Bronchial epithelial cell (primary cell): ENCODE data around the gene NCR2. TPM values are rescaled to one million over a fixed set of nuclear protein-coding genes. Genes with fewer than 3 reads are reported as not detected.
A peak's percentile ranks its signal among the peaks of the same experiment; 100 is the strongest.

Experiments
- DNase-seq: peaks from one replicate; pipeline ENCODE4 v3.0.0-alpha.2; 2010; ENCODE audit warnings: low read depth
- FAIRE-seq: peaks from 2 replicates; lab custom pipeline; 2011; peaks lifted over from hg19 to GRCh38; lab: Jason Lieb, UNC
- H3K27me3 ChIP-seq: 2 replicates; pipeline ENCODE4 v1.5.1; 2011; ENCODE audit warnings: low read length; ENCODE audit not compliant: control insufficient read depth, insufficient read depth
- H3K36me3 ChIP-seq: 2 replicates; pipeline ENCODE4 v1.5.1; 2011; ENCODE audit warnings: low read length; ENCODE audit not compliant: control insufficient read depth, insufficient read depth
- H3K4me3 ChIP-seq: 2 replicates; pipeline ENCODE4 v1.5.1; 2011; ENCODE audit warnings: mild to moderate bottlenecking, low read depth, low read length, control low read depth
- CTCF ChIP-seq: IDR thresholded peaks from 2 replicates; pipeline ENCODE4 v1.5.1; 2011; ENCODE audit warnings: mild to moderate bottlenecking, moderate library complexity, low read length, control low read depth, inconsistent platforms; ENCODE audit not compliant: insufficient read depth, severe bottlenecking
- total RNA-seq: library from RNA; depleted of rRNA; stranded (reverse); fragments of >200 nt; gene quantifications from 2 replicates; pipeline ENCODE4 v1.2.1, GENCODE V29; 2014

The NCR2 gene
- total RNA-seq, 1 donor from 2014 or later = not detected

- H3K27me3 ChIP-seq = peaks cover 20% of the 10 kb centered on the region
- DNase-seq (no peak), FAIRE-seq (no peak)
- no peak for TF ChIP-seq CTCF
- no peak overlapping the region for H3K4me3 ChIP-seq
- no peaks in the 10 kb centered on the region for H3K36me3 ChIP-seq
Observed at GRCh38 chr6:41346441-41346840, 11.0 kb downstream of the NCR2 start.

- Histone ChIP-seq H3K36me3 (no peaks in the 10 kb centered on the region), H3K4me3 (no peak overlapping the region), H3K27me3 (peaks cover 19% of the 10 kb centered on the region)
- DNase-seq (peak; percentile 29), FAIRE-seq (no peak)
- TF ChIP-seq CTCF = no peak
Observed at GRCh38 chr6:41347378-41348050, 12.1 kb downstream of the NCR2 start.

GRCh38 chr6:41348934-41349333, 13.5 kb downstream of the NCR2 start:
- no peaks in the 10 kb centered on the region for H3K36me3 ChIP-seq
- FAIRE-seq (no peak), DNase-seq (no peak)
- H3K4me3 ChIP-seq = no peak overlapping the region
- no peak for TF ChIP-seq CTCF
- H3K27me3 ChIP-seq = peaks cover 15% of the 10 kb centered on the region

GRCh38 chr6:41352396-41352795, 17.0 kb downstream of the NCR2 start:
- no peak for DNase-seq
- FAIRE-seq = peak; percentile 28
- H3K27me3 ChIP-seq = peaks cover 12% of the 10 kb centered on the region
- H3K36me3 ChIP-seq = no peaks in the 10 kb centered on the region
- no peak for TF ChIP-seq CTCF
- H3K4me3 ChIP-seq = no peak overlapping the region

GRCh38 chr6:41352907-41353306, 17.5 kb downstream of the NCR2 start:
- TF ChIP-seq CTCF = no peak
- DNase-seq = no peak
- H3K4me3 ChIP-seq = no peak overlapping the region
- peaks cover 12% of the 10 kb centered on the region for H3K27me3 ChIP-seq
- no peak for FAIRE-seq
- H3K36me3 ChIP-seq = no peaks in the 10 kb centered on the region

- H3K27me3 ChIP-seq = peaks cover 12% of the 10 kb centered on the region
- DNase-seq (no peak), FAIRE-seq (peak; percentile 23)
- no peaks in the 10 kb centered on the region for H3K36me3 ChIP-seq
- no peak overlapping the region for H3K4me3 ChIP-seq
- no peak for TF ChIP-seq CTCF
Observed at GRCh38 chr6:41353333-41353732, 17.9 kb downstream of the NCR2 start.
